Body of pancreas (tissue), 4 donors: Measurements from ENCODE around the gene SLC13A4.

Source experiments
- CTCF ChIP-seq, 7 experiments: fragments of 450-650 bp in 4 of 7; fragments of 200-600 bp in 3 of 7; sonication (generic) in 3 of 7; IDR thresholded peaks; one replicate each; pipeline ENCODE4 v1.5.1; 2016 to 2019; ENCODE audit warnings: antibody characterized with exemption in 7 of 7
- POLR2A ChIP-seq, 3 donors: fragments of 450-650 bp; IDR thresholded peaks; one replicate each; pipeline ENCODE4 v1.6.1; 2016; ENCODE audit warnings: antibody characterized with exemption in 3 of 3, mild to moderate bottlenecking in 2 of 3

- TF ChIP-seq CTCF (IDR thresholded peaks at IDR 0.05), result no peak
- no peak for TF ChIP-seq POLR2A (IDR thresholded peaks at IDR 0.05)
Observed at GRCh38 chr7:135731131-135731530, 3.1 kb upstream of the SLC13A4 start.
